Hepatocyte (in vitro differentiated cells): Measurements from ENCODE around the gene CLCN4. TPM values are rescaled to one million over a fixed set of nuclear protein-coding genes. Genes with fewer than 3 reads are reported as not detected.

Source experiments
- DNase-seq: peaks from one replicate; pipeline ENCODE4 v3.0.0-alpha.2; 2016; ENCODE audit warnings: low spot score
- H2AFZ ChIP-seq: fragments of 200-600 bp; sonication (generic); 2 replicates; pipeline ENCODE4 v1.6.0; 2016; ENCODE audit warnings: antibody characterized with exemption, mild to moderate bottlenecking
- H3K27ac ChIP-seq: fragments of 200-600 bp; sonication (generic); 2 replicates; pipeline ENCODE4 v1.5.1; 2016; ENCODE audit warnings: mild to moderate bottlenecking
- H3K27me3 ChIP-seq: fragments of 200-600 bp; sonication (generic); 2 replicates; pipeline ENCODE4 v1.6.1; 2016
- H3K36me3 ChIP-seq: fragments of 200-600 bp; sonication (generic); replicated peaks from 2 replicates; pipeline ENCODE4 v1.5.1; 2016; ENCODE audit warnings: low read depth; ENCODE audit not compliant: insufficient read depth
- H3K4me1 ChIP-seq: fragments of 200-600 bp; sonication (generic); 2 replicates; pipeline ENCODE4 v1.5.1; 2016; ENCODE audit warnings: mild to moderate bottlenecking, moderate library complexity; ENCODE audit not compliant: insufficient read depth
- H3K4me2 ChIP-seq: fragments of 200-600 bp; sonication (generic); 2 replicates; pipeline ENCODE4 v1.6.0; 2016
- H3K4me3 ChIP-seq: fragments of 200-600 bp; sonication (generic); 2 replicates; pipeline ENCODE4 v1.5.1; 2016; ENCODE audit warnings: mild to moderate bottlenecking
- H3K79me2 ChIP-seq: fragments of 200-600 bp; sonication (generic); 2 replicates; pipeline ENCODE4 v1.6.0; 2017; ENCODE audit warnings: mild to moderate bottlenecking
- H3K9me2 ChIP-seq: fragments of 200-600 bp; sonication (generic); replicated peaks from 2 replicates; pipeline ENCODE4 v1.6.0; 2017; ENCODE audit warnings: mild to moderate bottlenecking; ENCODE audit not compliant: insufficient read depth
- H3K9me3 ChIP-seq: fragments of 200-600 bp; sonication (generic); 2 replicates; pipeline ENCODE4 v1.5.1; 2016; ENCODE audit warnings: low read depth, mild to moderate bottlenecking
- H4K20me1 ChIP-seq: fragments of 200-600 bp; sonication (generic); 2 replicates; pipeline ENCODE4 v1.6.0; 2016; ENCODE audit warnings: mild to moderate bottlenecking; ENCODE audit not compliant: insufficient read depth, poor library complexity, severe bottlenecking
- EZH2 ChIP-seq: fragments of 200-600 bp; sonication (generic); IDR thresholded peaks from 2 replicates; pipeline ENCODE4 v1.6.1; 2016; ENCODE audit warnings: antibody characterized with exemption, mild to moderate bottlenecking, borderline replicate concordance
- EZH2phosphoT487 ChIP-seq: fragments of 200-600 bp; sonication (generic); IDR thresholded peaks from one replicate; pipeline ENCODE4 v1.6.1; 2018; ENCODE audit warnings: antibody characterized with exemption, mild to moderate bottlenecking, low read depth, moderate library complexity; ENCODE audit not compliant: unreplicated experiment, severe bottlenecking
- WGBS: methylation state at CpG from one replicate; pipeline ENCODE4 v1.1.6; 2016; ENCODE audit warnings: low lambda C conversion rate; ENCODE audit errors: missing lambda C conversion rate; 5-methylcytosine and 5-hydroxymethylcytosine counted together
- polyA plus RNA-seq: library from polyadenylated mRNA; unstranded; fragments of >200 nt; fragmentation: Nextera tagmentation; extraction: Ambion mirVana; gene quantifications from 2 replicates; pipeline ENCODE4 v1.2.1, GENCODE V29; 2016
- total RNA-seq: library from RNA; depleted of rRNA; stranded (reverse); fragments of >200 nt; gene quantifications from 2 replicates; pipeline ENCODE4 v1.2.3, GENCODE V29; 2014
- TF ChIP-seq, protein P1 (sequence below): fragments of 200-600 bp; sonication (generic); IDR thresholded peaks from 2 replicates; pipeline ENCODE4 v1.5.1; 2016; ENCODE audit warnings: antibody characterized with exemption, mild to moderate bottlenecking; ENCODE audit not compliant: poor library complexity

Gene CLCN4
- total and polyA plus RNA-seq, 2 experiments from 2014 or later = 2.2 to 3.8 TPM

DNA sequence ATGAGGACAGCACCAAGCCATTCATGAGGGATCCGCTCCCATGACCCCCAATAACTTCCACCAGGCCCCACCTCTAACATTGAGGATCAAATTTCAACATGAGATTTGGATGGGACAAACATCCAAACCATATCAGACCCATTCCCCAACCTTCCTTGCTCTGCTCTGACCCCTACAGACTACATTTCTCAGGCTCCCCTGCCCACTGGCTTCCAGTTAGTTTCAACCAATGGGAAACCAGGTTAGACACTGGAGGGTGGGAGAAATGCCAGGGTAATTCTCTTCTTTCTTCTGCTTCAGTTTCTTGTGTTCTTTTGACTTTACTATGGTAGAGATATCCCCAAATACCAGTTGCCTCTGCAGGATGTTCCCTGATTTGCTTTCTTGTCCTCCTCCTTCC lies 125.7 kb downstream of the CLCN4 start:
- no peaks in the 10 kb centered on the region for H3K79me2 ChIP-seq
- no peaks in the 10 kb centered on the region for H4K20me1 ChIP-seq
- no peak overlapping the region for H3K4me3 ChIP-seq
- no peak overlapping the region for H2AFZ ChIP-seq
- H3K9me2 ChIP-seq = no peaks in the 10 kb centered on the region
- H3K36me3 ChIP-seq = no peaks in the 10 kb centered on the region
- no peaks in the 10 kb centered on the region for H3K9me3 ChIP-seq
- H3K27ac ChIP-seq = no peak overlapping the region
- DNase-seq = no peak
- H3K4me1 ChIP-seq = no peaks in the 10 kb centered on the region
- H3K27me3 ChIP-seq = no peaks in the 10 kb centered on the region
- WGBS = 85% methylated on average over 1 of the region's 1 CpG
- H3K4me2 ChIP-seq = no peak overlapping the region
- TF ChIP-seq EZH2 = no peak
- TF ChIP-seq, protein P1, sequence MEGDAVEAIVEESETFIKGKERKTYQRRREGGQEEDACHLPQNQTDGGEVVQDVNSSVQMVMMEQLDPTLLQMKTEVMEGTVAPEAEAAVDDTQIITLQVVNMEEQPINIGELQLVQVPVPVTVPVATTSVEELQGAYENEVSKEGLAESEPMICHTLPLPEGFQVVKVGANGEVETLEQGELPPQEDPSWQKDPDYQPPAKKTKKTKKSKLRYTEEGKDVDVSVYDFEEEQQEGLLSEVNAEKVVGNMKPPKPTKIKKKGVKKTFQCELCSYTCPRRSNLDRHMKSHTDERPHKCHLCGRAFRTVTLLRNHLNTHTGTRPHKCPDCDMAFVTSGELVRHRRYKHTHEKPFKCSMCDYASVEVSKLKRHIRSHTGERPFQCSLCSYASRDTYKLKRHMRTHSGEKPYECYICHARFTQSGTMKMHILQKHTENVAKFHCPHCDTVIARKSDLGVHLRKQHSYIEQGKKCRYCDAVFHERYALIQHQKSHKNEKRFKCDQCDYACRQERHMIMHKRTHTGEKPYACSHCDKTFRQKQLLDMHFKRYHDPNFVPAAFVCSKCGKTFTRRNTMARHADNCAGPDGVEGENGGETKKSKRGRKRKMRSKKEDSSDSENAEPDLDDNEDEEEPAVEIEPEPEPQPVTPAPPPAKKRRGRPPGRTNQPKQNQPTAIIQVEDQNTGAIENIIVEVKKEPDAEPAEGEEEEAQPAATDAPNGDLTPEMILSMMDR = no peak
- TF ChIP-seq EZH2phosphoT487 = no peak

DNA sequence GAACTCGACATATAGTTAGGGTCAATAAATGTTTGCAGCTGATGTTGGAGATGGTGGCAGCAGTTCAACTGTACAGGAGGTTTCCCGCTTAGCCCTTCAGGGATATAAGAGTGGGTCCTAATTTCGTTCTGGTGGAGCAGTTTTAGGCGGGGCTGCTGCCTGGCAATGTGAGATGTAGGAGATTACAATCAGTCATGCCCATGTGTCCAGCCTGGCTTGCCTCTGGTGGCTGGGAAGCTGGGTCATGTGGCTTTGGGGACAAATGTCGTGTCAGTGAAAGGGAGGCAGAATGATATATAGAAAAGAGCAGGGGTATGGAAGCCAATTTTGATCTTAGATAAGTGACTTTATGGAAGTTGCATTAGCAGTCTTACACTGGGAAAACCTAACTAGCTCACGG lies 129.4 kb downstream of the CLCN4 start:
- Histone ChIP-seq H3K4me1 (no peaks in the 10 kb centered on the region), H3K9me2 (no peaks in the 10 kb centered on the region), H4K20me1 (no peaks in the 10 kb centered on the region), H3K9me3 (no peaks in the 10 kb centered on the region), H3K27me3 (no peaks in the 10 kb centered on the region), H2AFZ (no peak overlapping the region), H3K79me2 (no peaks in the 10 kb centered on the region), H3K36me3 (no peaks in the 10 kb centered on the region), H3K27ac (no peak overlapping the region), H3K4me3 (no peak overlapping the region), H3K4me2 (no peak overlapping the region)
- WGBS = 64% methylated on average over 6 of the region's 6 CpGs
- DNase-seq = no peak
- TF ChIP-seq, protein P1 = no peak
- no peak for TF ChIP-seq EZH2phosphoT487
- no peak for TF ChIP-seq EZH2

Other genes with a start within 250 kb of the CLCN4 start
- gene CLDN34, start 189.6 kb upstream of the CLCN4 start, total RNA-seq = 0.16 TPM in 1 of 2 replicates, not detected in the other
- gene CLDN34, start 189.6 kb upstream of the CLCN4 start, polyA plus RNA-seq = not detected in 2 replicates